Measurements from ENCODE around the gene PRDM15.

PRDM15 gene

GRCh38 chr21:41840880-41841279, 38.3 kb downstream of the PRDM15 start:
- DNase-seq (ENCODE audit: low read depth) = no peak

- DNase-seq (ENCODE audit: low read depth) = no peak
Observed at GRCh38 chr21:41839387-41840000, 39.6 kb downstream of the PRDM15 start.

DNA sequence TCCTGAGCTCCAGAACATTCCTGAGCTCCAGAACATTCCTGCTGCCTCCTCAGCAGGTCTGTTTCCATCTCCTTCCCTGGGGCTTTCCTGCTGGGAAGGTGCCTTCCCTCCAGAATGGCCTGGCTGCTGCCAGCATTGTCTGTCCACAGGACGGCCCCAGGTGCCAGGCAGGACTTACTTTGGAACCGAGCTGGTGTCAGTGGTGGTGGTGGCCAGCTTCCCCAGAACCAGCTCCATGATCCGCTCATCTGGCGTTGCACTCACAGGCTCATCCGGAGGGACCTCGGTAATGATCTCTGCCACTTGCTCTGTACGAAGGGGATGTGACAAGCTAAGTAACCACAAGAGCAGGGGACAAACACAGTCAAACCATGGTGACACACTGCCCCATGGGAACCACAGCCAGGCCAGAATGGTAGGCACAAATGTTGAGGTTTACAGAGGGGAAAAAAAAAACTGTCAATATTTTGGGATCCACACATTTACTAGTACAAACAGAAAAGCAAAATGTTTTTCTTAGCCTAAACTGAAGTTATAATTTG, 41.3 kb downstream of the PRDM15 start:
- no peak for DNase-seq (ENCODE audit: low read depth)

DNA sequence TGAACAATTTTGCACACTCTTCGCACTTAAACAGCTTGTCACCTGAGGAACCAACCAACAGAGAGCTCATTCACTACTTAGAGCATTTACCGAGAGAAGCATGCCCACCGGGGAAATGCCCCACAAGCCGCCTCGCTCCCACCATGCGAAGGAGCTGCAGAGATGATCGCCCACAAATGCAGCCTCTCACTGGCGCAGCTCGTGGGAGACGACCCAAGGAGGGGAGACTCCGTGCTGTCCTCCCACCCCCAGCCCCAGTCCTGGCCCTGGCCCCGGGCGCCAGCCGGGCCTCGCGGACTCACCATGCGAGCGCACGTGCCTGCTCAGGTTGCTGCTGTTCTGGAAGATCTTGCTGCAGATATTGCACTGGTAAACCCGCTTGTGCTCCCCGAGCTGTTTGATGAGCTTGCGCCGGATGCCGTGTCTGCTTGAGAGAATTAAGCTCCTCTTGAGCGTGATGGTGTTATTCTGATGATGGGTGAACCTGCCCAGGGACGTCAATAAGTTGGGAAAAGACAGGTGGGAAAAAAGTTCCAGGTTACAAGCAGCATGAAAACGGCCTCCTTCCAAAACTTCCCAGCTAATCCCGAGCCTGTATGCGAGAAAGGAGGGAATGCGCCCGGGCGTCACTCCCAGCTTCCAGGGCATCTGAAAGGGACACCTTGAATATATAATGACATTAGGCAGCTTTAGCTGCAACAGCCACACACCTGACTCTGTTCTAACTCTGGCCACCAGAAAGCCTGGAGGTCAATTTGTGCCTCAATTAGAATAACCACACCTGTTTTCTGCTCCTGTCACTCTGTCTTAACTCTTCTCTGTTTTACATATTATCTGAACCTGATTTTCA, 42.8 kb downstream of the PRDM15 start:
- no peak for DNase-seq (ENCODE audit: low read depth)

- DNase-seq (ENCODE audit: low read depth) = no peak
Observed at GRCh38 chr21:41835711-41836154, 43.4 kb downstream of the PRDM15 start.

DNA sequence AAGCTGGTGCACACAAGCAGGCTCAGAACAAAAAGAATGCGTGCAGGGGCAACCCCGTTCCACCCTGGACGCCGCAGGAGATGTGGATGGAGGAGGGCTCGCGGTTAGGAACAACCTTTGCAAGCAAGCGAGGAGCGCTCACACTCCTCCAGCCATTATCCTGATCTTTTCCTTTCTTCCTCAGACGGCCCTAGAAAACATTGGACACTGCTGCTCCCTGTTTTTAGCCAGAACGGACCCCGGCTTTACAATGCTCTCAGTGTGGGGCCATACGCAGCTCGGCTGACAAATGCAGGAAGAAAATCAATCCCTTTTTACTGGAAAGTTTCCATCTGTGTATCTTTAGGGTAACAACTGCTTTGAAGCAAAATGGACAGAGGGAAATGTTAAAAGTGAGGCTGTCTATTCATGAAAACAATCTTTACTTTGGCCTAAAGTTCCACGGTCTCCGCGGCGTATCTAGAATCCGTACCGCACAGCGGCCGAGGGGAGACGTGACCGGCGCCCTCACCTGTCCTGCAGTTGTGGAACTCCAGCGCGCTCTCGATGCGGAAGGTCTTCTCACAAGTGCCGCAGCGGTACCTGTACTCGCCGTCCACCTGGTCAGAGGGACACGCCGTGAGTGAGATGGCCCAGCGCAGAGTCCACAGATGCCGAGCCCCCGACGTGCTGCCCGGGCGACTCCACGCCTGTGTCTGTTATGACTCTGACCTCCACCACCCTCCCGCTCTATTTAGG, 44.0 kb downstream of the PRDM15 start:
- no peak for DNase-seq (ENCODE audit: low read depth)

DNA sequence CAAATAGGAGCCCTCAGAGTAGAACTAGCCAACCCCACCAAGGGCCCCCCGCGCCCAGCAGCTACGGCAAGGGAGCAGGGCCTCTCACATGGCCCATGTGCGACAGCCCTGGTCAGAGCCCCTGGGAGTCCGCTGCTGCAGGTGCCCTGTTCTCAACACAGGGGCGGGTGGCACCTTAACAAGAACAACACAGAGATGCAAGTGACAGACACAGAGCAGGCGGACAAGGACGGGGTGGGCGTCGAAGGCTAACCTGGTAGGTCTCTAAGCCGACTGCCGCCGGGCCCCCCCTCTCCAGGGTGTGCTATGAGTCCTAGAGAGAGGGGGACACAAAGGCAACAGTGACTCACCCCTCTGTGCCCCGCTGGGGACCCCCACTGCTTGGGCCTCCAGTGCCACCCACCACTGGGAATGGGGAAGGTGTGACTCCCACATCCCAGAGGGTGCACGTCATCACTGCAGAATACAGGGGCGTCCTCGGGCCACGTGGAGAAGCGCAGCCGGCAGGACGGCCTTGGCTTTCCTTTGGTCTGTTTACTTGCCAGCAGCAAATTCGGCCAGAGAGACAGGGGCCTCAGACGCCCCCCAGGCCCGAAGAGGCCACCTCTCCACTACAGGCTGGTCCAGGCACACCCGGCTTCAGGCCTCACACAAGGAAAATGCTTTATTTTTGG, 44.8 kb downstream of the PRDM15 start:
- no peak for DNase-seq (ENCODE audit: low read depth)

GRCh38 chr21:41833497-41834115, 45.5 kb downstream of the PRDM15 start:
- no peak for DNase-seq (ENCODE audit: low read depth)

DNA sequence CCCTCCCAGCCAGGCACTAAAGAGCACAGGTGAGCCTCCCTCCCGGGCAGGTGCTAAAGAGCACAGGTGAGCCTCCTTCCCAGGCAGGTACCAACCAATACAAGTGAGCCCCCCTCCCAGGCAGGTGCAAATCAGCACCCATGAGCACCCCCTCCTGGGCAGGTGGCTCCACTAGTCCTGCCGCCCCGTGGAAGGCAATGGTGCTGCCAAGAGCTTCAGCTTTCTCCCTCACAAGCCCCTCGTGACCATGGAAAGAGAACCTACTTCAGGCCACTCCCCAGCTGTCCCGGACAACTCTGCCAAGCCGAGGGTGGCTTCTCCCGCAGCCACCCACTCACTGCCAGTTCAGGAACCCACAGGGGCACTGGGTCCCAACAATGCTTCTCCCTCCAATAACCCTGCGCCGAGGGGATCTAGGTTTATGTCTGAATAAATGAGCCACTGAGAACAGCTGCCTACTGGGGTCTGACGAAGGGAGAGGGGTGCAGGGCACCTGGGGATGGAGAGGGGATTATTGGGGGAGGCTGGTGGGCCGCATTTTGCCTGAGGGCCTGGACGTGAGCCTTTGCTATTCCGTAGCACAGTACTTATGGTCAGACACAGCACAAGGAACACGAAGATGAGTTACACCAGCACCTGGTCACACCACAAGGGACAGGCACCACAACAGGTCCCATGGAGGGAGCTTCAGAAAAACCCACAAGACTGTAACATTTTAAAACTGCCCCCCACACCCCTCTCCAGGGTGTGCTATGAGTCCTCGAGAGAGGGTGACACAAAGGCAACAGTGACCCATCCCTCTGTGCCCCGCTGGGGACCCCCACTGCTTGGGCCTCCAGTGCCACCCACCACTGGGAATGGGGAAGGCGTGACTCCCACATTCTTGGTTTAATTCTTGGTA, 46.3 kb downstream of the PRDM15 start:
- no peak for DNase-seq (ENCODE audit: low read depth)

- no peak for DNase-seq (ENCODE audit: low read depth)
Observed at GRCh38 chr21:41831866-41832595, 47.1 kb downstream of the PRDM15 start.

DNA sequence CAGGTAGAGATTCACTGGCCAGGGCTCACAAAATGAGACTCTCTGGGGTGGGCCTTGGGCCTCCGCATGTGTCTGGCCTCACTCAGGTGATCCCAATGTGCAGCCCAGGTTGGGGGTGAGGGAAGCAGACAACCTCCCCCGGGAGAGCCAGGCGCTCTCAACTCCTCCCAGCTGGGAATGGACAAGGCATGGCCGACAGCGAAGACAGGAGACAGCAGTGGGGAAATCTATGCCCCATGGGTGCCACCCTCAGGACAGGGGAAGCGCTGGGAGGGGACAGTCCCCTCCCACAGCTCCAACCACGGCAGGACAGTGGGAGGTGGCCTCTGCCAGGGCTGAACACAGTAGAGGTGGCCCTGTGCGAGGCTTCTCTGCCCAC, 47.7 kb downstream of the PRDM15 start:
- no peak for DNase-seq (ENCODE audit: low read depth)

DNA sequence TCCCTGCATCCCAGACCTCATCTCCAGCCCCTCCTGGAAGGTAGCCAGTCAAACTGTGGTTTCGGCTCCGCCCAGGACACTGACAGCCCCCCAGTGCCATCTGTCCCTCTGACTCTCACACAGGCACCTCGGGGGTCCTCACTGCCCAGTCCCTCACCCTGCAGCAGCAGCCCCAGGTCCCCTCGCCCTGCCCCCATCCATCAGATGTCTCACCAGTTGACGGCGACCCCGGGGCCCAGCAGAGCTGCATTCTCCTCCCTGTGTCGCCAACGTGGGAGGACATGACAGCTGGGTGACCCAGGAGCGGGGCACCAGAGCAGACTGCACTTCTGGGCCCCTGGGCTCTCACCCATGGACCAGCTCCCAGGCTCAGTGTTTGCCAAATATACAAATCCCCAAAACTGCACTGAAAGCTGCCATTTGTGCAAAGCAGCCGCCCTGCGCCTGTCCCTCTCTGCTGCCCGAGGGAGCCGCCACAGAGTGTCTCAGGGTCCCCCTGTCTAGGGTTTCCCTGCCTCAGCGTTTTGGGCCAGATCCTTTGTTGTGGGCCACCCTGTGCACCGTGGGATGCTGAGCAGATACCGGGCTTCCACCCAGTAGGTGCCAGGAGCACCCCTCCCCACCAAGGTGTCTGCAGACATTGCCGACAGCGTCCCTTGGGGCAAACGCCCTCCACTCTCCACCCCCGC, 48.2 kb downstream of the PRDM15 start:
- no peak for DNase-seq (ENCODE audit: low read depth)

- DNase-seq (ENCODE audit: low read depth) = no peak
Observed at GRCh38 chr21:41830145-41830707, 48.9 kb downstream of the PRDM15 start.

GRCh38 chr21:41828884-41829360, 50.2 kb downstream of the PRDM15 start:
- no peak for DNase-seq (ENCODE audit: low read depth)

DNA sequence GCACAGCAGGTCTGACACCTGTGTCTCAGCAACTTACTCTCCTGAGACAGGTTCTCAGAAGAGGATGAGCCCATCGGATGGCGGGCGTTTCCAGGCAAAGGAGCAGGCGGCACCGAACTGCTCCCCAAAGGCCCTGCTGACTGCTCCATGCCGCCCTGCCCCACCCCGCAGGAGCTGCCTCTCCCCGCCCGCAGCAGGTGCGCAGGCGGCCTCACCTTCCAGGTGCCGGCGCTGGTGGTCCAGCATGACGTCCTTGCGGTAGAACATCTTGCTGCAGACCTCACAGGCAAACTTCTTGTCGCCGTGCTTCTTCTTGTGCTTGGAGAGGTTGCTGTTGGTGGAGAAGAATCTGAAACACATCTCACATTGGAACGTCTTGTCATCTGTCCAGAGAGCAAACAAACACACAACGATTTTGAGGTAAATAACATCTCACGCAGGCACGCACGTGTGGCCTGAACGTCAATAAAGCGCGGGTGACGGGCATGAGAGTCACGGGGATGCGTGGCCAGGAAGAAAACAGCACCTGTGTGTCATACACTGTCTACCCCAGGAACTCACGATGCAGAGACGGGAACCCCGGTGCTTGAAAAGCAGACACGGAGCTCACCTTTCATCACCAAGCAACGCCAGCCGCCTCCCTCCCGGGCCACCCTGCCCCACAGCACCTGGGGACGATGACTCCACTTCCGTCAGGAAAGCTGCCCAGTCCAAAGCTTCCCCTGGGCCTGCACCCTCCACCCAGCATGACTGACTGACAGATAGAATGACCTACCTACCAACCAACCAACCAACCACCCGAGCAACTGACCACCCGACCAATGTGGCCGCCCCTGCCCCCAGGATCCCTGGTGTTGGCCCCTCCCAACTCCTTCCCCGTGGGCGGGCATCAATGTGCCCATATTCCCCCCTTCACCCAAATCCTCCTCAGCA, 50.9 kb downstream of the PRDM15 start:
- DNase-seq (ENCODE audit: low read depth) = no peak

- no peak for DNase-seq (ENCODE audit: low read depth)
Observed at GRCh38 chr21:41825881-41826280, 53.3 kb downstream of the PRDM15 start.

- DNase-seq (ENCODE audit: low read depth) = no peak
Observed at GRCh38 chr21:41825216-41825615, 53.9 kb downstream of the PRDM15 start.
